ENCODE results near the gene DTD2. TPM values are rescaled to one million over a fixed set of nuclear protein-coding genes. Genes with fewer than 3 reads are reported as not detected.

DTD2 gene
- total and polyA plus RNA-seq, 2 of the 8 experiments (the other 6 are each of a cell fraction or from before 2014, with no cell fraction given) = 12.0 to 19.5 TPM

GRCh38 chr14:31449136-31449535 is 8.2 kb downstream of the DTD2 start:
- Histone ChIP-seq H4K20me1 (replicated peaks in 1 of 2; ENCODE audit: control insufficient read depth in 1 of 2, insufficient read depth in 2 of 2, low read length in 2 of 2) (no peaks in the 10 kb centered on the region), H4K8ac (ENCODE audit: extremely low read depth, insufficient read depth, low read length) (no peak overlapping the region), H3K56ac (replicated peaks; ENCODE audit: insufficient read length, low read depth, low read length) (no peak overlapping the region), H2BK12ac (ENCODE audit: low read depth, low read length) (no peak overlapping the region), H3K27ac (ENCODE audit: low read depth, low read length) (no peak overlapping the region), H3K79me1 (ENCODE audit: low read depth, low read length) (no peaks in the 10 kb centered on the region), H3K23me2 (ENCODE audit: low read depth, low read length) (no peaks in the 10 kb centered on the region), H3K27me3 (replicated peaks in 1 of 4; ENCODE audit: control insufficient read depth in 3 of 4, extremely low read depth in 1 of 4, insufficient read depth in 3 of 4, low read length in 3 of 4) (peaks cover 0 to 1% (median 0%) of the 10 kb centered on the region in 4 experiments; a peak in 1 of 7 replicates), H3K14ac (ENCODE audit: insufficient read length) (no peak overlapping the region), H2AK5ac (ENCODE audit: low read depth, low read length) (no peak overlapping the region), H2BK15ac (ENCODE audit: low read length) (no peak overlapping the region), H4K5ac (ENCODE audit: insufficient read length, low read depth, low read length) (no peak overlapping the region), H4K91ac (replicated peaks; ENCODE audit: insufficient read length, low read length) (no peak overlapping the region), H3K18ac (ENCODE audit: extremely low read depth, low read length) (no peak overlapping the region), H3K23ac (ENCODE audit: insufficient read length) (no peak overlapping the region), H3K9me3 (ENCODE audit: insufficient read depth in 2 of 2, low read depth in 1 of 2, low read length in 1 of 2) (no peaks in the 10 kb centered on the region), H3K4me3 (ENCODE audit: extremely low read depth in 1 of 4, insufficient read depth in 2 of 4, low read depth in 3 of 4, low read length in 4 of 4) (no peak overlapping the region), H2BK120ac (replicated peaks; ENCODE audit: low read depth, low read length) (no peak overlapping the region), H3K4me1 (replicated peaks in 1 of 4; ENCODE audit: control insufficient read depth in 3 of 4, insufficient read depth in 4 of 4, low read length in 3 of 4) (no peaks in the 10 kb centered on the region), H2BK20ac (ENCODE audit: low read length) (no peak overlapping the region), H2AFZ (ENCODE audit: low read length) (no peak overlapping the region), H3K79me2 (ENCODE audit: control insufficient read depth in 1 of 2, insufficient read depth in 2 of 2, low read length in 2 of 2) (no peaks in the 10 kb centered on the region), H3K4ac (replicated peaks; ENCODE audit: insufficient read length, low read depth, low read length) (no peak overlapping the region), H3K4me2 (ENCODE audit: insufficient read depth in 1 of 2, low read depth in 2 of 2, low read length in 2 of 2) (no peak overlapping the region), H3K9ac (replicated peaks in 1 of 4; ENCODE audit: extremely low read depth in 1 of 4, low read depth in 3 of 4, low read length in 3 of 4) (no peak overlapping the region), H2BK5ac (ENCODE audit: low read depth, low read length) (no peak overlapping the region), H3K36me3 (ENCODE audit: control insufficient read depth in 2 of 4, insufficient read depth in 4 of 4, low read length in 3 of 4) (peaks cover 0 to 17% (median 3%) of the 10 kb centered on the region in 4 experiments; a peak in 3 of 8 replicates)
- FAIRE-seq (no peak), DNase-seq (ENCODE audit: low read depth in 1 of 2, low spot score in 2 of 2) (no peak)
- WGBS, 2 experiments (ENCODE audit: extremely low coverage in 1 of 2, insufficient coverage in 1 of 2, insufficient read length in 1 of 2, insufficient replicate concordance in 2 of 2, low coverage in 1 of 2, low lambda C conversion rate in 2 of 2, missing lambda C conversion rate in 1 of 2) = 81% methylated on average over 8 of the region's 8 CpGs; no CpG with 5 or more reads in 1 of the 2 experiments
- ChIA-PET POLR2A (ENCODE audit: partially characterized antibody) (no interaction called here), CTCF (ENCODE audit: partially characterized antibody) (interaction anchor here (0.8 to 4.2 kb wide), 10 partner anchors 20 to 504 kb away, joined by 3 to 14 read pairs (median 4); partner anchors contain the start of gene HEATR5A)
- TF ChIP-seq JUND (IDR thresholded peaks at IDR 0.05; ENCODE audit: low read length) (no peak), CEBPB (IDR thresholded peaks at IDR 0.05; ENCODE audit: low read depth, low read length) (no peak), TBP (IDR thresholded peaks at IDR 0.05; ENCODE audit: low read depth, low read length) (no peak), SAP30 (IDR thresholded peaks at IDR 0.05; ENCODE audit: insufficient read depth, insufficient replicate concordance, low read length) (no peak), FOSL1 (IDR thresholded peaks at IDR 0.05; ENCODE audit: insufficient read depth, low read depth, low read length) (no peak), NANOG (IDR thresholded peaks at IDR 0.05; ENCODE audit: insufficient read depth, low read depth, low read length, poor library complexity, severe bottlenecking) (no peak), CBX5 (IDR thresholded peaks at IDR 0.05; ENCODE audit: low read depth, low read length) (no peak)
- TF ChIP-seq, protein P1, sequence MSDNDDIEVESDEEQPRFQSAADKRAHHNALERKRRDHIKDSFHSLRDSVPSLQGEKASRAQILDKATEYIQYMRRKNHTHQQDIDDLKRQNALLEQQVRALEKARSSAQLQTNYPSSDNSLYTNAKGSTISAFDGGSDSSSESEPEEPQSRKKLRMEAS (IDR thresholded peaks at IDR 0.05) = no peak
- TF ChIP-seq, protein P2, sequence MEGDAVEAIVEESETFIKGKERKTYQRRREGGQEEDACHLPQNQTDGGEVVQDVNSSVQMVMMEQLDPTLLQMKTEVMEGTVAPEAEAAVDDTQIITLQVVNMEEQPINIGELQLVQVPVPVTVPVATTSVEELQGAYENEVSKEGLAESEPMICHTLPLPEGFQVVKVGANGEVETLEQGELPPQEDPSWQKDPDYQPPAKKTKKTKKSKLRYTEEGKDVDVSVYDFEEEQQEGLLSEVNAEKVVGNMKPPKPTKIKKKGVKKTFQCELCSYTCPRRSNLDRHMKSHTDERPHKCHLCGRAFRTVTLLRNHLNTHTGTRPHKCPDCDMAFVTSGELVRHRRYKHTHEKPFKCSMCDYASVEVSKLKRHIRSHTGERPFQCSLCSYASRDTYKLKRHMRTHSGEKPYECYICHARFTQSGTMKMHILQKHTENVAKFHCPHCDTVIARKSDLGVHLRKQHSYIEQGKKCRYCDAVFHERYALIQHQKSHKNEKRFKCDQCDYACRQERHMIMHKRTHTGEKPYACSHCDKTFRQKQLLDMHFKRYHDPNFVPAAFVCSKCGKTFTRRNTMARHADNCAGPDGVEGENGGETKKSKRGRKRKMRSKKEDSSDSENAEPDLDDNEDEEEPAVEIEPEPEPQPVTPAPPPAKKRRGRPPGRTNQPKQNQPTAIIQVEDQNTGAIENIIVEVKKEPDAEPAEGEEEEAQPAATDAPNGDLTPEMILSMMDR (IDR thresholded peaks at IDR 0.05; ENCODE audit: control extremely low read depth in 1 of 3, insufficient read depth in 1 of 3, low read depth in 1 of 3, low read length in 3 of 3) = no peak
- TF ChIP-seq, protein P3, sequence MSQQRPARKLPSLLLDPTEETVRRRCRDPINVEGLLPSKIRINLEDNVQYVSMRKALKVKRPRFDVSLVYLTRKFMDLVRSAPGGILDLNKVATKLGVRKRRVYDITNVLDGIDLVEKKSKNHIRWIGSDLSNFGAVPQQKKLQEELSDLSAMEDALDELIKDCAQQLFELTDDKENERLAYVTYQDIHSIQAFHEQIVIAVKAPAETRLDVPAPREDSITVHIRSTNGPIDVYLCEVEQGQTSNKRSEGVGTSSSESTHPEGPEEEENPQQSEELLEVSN (IDR thresholded peaks at IDR 0.05) = no peak
